ENCODE results near the gene C1orf94. TPM values are rescaled to one million over a fixed set of nuclear protein-coding genes. Genes with fewer than 3 reads are reported as not detected.
A peak's percentile ranks its signal among the peaks of the same experiment; 100 is the strongest.

C1orf94 gene
- total and polyA plus RNA-seq, 2 experiments from 2014 or later = 4.3 to 5.3 TPM

DNA sequence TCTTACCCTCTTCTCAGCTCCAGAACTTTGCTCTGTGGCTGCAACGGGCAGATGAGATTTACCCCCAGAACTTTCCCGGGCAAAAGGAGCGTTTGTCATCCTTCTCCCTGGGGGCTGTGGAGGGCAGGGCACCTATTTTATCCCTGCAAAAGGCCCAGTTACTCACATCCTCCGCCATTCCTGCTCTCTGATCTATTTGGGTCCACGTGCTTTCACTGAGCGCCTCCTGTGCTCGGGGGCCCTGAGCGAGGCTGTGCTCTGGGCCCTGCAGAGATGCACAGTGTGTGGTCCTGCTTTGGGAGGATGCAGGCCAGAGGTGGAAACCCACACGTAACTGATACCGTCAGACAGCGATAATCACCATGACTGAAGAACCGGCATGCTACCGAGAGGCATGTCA lies 9.3 kb upstream of the C1orf94 start:
- TF ChIP-seq JUNB (IDR thresholded peaks at IDR 0.05; ENCODE audit: unreplicated experiment) = no peak
- TF ChIP-seq, protein P1, sequence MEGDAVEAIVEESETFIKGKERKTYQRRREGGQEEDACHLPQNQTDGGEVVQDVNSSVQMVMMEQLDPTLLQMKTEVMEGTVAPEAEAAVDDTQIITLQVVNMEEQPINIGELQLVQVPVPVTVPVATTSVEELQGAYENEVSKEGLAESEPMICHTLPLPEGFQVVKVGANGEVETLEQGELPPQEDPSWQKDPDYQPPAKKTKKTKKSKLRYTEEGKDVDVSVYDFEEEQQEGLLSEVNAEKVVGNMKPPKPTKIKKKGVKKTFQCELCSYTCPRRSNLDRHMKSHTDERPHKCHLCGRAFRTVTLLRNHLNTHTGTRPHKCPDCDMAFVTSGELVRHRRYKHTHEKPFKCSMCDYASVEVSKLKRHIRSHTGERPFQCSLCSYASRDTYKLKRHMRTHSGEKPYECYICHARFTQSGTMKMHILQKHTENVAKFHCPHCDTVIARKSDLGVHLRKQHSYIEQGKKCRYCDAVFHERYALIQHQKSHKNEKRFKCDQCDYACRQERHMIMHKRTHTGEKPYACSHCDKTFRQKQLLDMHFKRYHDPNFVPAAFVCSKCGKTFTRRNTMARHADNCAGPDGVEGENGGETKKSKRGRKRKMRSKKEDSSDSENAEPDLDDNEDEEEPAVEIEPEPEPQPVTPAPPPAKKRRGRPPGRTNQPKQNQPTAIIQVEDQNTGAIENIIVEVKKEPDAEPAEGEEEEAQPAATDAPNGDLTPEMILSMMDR (conservative IDR thresholded peaks at IDR 0.05; ENCODE audit: low read depth in 2 of 2) = no peak
- no peak for TF ChIP-seq STAT1 (IDR thresholded peaks at IDR 0.05; ENCODE audit: unreplicated experiment)
- TF ChIP-seq, protein P2, sequence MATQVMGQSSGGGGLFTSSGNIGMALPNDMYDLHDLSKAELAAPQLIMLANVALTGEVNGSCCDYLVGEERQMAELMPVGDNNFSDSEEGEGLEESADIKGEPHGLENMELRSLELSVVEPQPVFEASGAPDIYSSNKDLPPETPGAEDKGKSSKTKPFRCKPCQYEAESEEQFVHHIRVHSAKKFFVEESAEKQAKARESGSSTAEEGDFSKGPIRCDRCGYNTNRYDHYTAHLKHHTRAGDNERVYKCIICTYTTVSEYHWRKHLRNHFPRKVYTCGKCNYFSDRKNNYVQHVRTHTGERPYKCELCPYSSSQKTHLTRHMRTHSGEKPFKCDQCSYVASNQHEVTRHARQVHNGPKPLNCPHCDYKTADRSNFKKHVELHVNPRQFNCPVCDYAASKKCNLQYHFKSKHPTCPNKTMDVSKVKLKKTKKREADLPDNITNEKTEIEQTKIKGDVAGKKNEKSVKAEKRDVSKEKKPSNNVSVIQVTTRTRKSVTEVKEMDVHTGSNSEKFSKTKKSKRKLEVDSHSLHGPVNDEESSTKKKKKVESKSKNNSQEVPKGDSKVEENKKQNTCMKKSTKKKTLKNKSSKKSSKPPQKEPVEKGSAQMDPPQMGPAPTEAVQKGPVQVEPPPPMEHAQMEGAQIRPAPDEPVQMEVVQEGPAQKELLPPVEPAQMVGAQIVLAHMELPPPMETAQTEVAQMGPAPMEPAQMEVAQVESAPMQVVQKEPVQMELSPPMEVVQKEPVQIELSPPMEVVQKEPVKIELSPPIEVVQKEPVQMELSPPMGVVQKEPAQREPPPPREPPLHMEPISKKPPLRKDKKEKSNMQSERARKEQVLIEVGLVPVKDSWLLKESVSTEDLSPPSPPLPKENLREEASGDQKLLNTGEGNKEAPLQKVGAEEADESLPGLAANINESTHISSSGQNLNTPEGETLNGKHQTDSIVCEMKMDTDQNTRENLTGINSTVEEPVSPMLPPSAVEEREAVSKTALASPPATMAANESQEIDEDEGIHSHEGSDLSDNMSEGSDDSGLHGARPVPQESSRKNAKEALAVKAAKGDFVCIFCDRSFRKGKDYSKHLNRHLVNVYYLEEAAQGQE (IDR thresholded peaks at IDR 0.05; ENCODE audit: unreplicated experiment) = no peak
- no peak for TF ChIP-seq NANOG (IDR thresholded peaks at IDR 0.05; ENCODE audit: borderline replicate concordance)
- no peak for TF ChIP-seq ZNF331 (CRISPR knock-in tag; IDR thresholded peaks at IDR 0.05; ENCODE audit: low read depth)
- no peak for TF ChIP-seq EZH2phosphoT487 (IDR thresholded peaks at IDR 0.05; ENCODE audit: unreplicated experiment)
- no peak for TF ChIP-seq EZH2 (IDR thresholded peaks at IDR 0.05; ENCODE audit: low read depth, unreplicated experiment)
- no peak for TF ChIP-seq CREB1 (CRISPR knock-in tag; IDR thresholded peaks at IDR 0.05; ENCODE audit: low read depth)
- Histone ChIP-seq H4K20me1 (replicated peaks; ENCODE audit: insufficient read depth) (no peaks in the 10 kb centered on the region), H3F3A (replicated peaks; ENCODE audit: low read depth) (0 out of 2 replicates have a peak, but pooled peaks cover 8% of the 10 kb centered on the region), H3K4me2 (peak overlapping the region; percentile 99), H3K4me1 (ENCODE audit: insufficient read depth) (peaks cover 40% of the 10 kb centered on the region), H3K4me3 (peak overlapping the region; percentile 91), H3K27ac (ENCODE audit: low read depth) (peak overlapping the region; percentile 97), H3K36me3 (ENCODE audit: insufficient read depth) (no peaks in the 10 kb centered on the region), H2AFZ (peak overlapping the region; percentile 28; the same call in 1 of the 2 replicates), H3K9me2 (ENCODE audit: insufficient read depth) (no peaks in the 10 kb centered on the region), H3K79me2 (replicated peaks; ENCODE audit: insufficient read depth) (peaks cover 30% of the 10 kb centered on the region), H3K27me3 (ENCODE audit: insufficient read depth) (peaks cover 5% of the 10 kb centered on the region; the same call in 1 of the 2 replicates)
- H3K4me3 Mint-ChIP-seq = peak overlapping the region; percentile 88
- no peaks in the 10 kb centered on the region for H3K36me3 Mint-ChIP-seq (ENCODE audit: low read depth)
- DNase-seq (ENCODE audit: low spot score) = peak; percentile 63
- H3K4me1 Mint-ChIP-seq = peaks cover 40% of the 10 kb centered on the region
- no peaks in the 10 kb centered on the region for H3K9me3 Mint-ChIP-seq
- ATAC-seq = peak; percentile 2
- H3K27me3 Mint-ChIP-seq (ENCODE audit: insufficient read depth, low read depth, poor library complexity) = peaks cover 8% of the 10 kb centered on the region
- H3K27ac Mint-ChIP-seq = peak overlapping the region; percentile 46

DNA sequence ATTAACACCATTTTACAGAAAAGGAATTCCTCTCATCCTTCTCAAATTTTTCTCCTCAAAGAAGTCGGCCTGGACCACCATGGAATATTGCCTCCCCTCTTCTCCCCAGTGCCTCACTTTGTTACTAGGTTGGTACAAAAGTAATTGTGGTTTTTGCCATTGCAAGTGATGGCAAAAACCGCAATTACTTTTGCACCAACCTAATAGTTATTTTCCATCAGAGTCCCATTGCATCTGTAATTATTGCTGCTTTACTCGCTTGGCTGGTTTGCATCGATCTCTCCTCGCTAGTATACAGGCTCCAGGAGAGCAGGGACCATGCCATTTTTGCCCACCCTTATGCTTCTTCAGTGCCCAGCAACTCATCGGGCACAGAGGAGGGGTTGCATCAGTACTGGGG lies 963 bp upstream of the C1orf94 start:
- H2AFZ ChIP-seq = no peak overlapping the region
- peak overlapping the region; percentile 85; the same call in 1 of the 2 replicates for H3K4me2 ChIP-seq
- no peaks in the 10 kb centered on the region for H3K79me2 ChIP-seq (replicated peaks; ENCODE audit: insufficient read depth)
- H4K20me1 ChIP-seq (replicated peaks; ENCODE audit: insufficient read depth) = no peaks in the 10 kb centered on the region
- peaks cover 58% of the 10 kb centered on the region for H3K4me1 ChIP-seq (ENCODE audit: insufficient read depth)
- H3K36me3 ChIP-seq (ENCODE audit: insufficient read depth) = no peaks in the 10 kb centered on the region
- ATAC-seq (no peak), DNase-seq (ENCODE audit: low spot score) (no peak)
- no peaks in the 10 kb centered on the region for H3K36me3 Mint-ChIP-seq (ENCODE audit: low read depth)
- no peak overlapping the region for H3K27ac Mint-ChIP-seq
- no peaks in the 10 kb centered on the region for H3K9me2 ChIP-seq (ENCODE audit: insufficient read depth)
- no peak overlapping the region for H3K27ac ChIP-seq (ENCODE audit: low read depth)
- no peaks in the 10 kb centered on the region for H3K9me3 Mint-ChIP-seq
- H3K4me1 Mint-ChIP-seq = peaks cover 57% of the 10 kb centered on the region
- H3K27me3 ChIP-seq (ENCODE audit: insufficient read depth) = peaks cover 25% of the 10 kb centered on the region
- H3F3A ChIP-seq (replicated peaks; ENCODE audit: low read depth) = no peaks in the 10 kb centered on the region
- no peak overlapping the region for H3K4me3 ChIP-seq
- H3K4me3 Mint-ChIP-seq = no peak overlapping the region
- peaks cover 10% of the 10 kb centered on the region for H3K27me3 Mint-ChIP-seq (ENCODE audit: insufficient read depth, low read depth, poor library complexity)
- no peak for TF ChIP-seq ZNF462 (CRISPR knock-in tag; IDR thresholded peaks at IDR 0.05)
- TF ChIP-seq POLR2AphosphoS5 (IDR thresholded peaks at IDR 0.05; ENCODE audit: low read depth) = no peak
- TF ChIP-seq EZH2 (IDR thresholded peaks at IDR 0.05; ENCODE audit: low read depth, unreplicated experiment) = no peak

All from GM23338 (cell line).